HG02973 (cell line): Measurements from ENCODE around the gene NPY4R.
"Not testable (repeated sequence)": the region's sequence is repeated elsewhere in the genome, so short reads cannot be mapped to it uniquely, and the experiment has no call there.

Experiments
- ATAC-seq: cut with Tn5 transposase; IDR thresholded peaks from one replicate; pipeline ENCODE4 v1.9.1; 2021; ENCODE audit warnings: moderate library complexity; ENCODE audit not compliant: unreplicated experiment

The NPY4R gene

DNA sequence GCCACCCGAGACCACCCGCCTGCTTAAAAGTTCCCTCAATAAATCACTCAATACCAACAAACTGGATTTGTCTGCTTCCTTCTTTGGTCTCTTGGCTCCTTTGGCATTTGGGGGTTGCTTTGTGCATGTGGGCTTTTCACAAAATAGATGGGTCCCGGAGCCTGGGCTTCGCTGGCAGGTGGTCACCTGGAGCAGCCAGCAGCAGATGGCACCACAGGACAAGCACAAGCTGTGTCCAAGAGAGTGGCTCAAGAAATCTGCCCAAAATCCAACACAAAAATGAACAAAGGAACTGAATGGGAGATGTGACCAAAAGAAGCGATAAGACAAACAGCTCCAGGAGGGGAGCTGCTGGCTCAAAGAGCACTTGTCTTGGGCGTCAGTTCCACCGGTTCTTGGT is 6.2 kb downstream of the NPY4R start:
- ATAC-seq, result not testable (repeated sequence)

DNA sequence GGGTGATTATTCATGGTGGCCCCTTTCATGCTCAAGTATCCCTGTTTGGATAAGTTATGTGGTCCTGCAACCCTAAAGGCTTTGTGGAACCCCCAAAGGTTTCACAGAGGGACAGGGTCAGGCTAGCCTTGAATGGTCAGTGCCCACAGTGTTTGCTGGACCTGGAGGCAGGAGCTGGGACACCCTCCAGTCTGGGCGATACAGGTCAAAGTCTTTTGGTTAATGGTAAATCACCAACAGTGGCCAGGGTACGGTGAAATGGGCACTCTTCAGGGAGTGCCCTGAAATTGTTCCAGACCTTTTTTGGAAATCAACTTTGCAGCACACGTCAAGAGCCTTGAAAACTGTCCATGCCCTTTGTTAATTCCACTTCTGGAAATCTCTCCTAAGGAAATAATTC is 8.7 kb downstream of the NPY4R start:
- not testable (repeated sequence) for ATAC-seq

DNA sequence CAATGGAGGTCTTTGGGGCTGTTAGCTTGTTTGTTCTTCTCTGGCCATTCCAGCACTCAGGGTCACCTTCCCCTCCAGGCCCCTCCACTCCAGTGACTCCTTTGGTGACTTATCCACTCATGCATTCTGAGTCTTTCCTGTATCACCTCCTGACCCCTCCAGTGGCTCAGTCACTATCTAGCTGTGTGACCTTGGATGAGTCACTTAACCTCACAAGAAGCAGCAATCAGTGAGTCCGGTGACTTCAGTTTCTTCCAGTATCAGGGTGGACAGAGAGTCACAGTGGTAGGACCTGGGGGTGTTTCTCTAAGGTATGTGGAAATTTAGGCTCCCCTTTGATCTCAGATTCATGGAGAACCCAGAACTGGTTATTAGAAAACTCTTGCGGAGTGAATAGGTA is 9.8 kb downstream of the NPY4R start:
- not testable (repeated sequence) for ATAC-seq

DNA sequence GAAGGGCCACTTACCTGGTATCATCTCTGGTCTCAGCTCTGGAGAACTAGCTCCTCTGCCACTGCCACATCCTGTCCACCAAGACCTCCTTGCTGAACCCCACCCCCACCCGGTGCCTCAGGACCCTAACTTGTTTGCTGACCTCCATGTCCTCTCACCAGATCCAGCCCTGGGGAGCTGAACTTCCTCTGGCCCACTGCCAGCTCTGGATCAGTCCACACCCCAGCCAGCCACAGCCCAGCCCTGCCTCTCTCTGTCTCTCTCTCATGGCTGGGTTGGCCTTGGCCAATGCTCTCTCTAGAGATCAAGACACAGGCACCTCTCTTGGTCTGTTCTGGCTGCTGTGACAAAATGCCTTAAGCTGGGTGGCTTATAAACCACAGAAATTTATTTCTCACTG is 14.4 kb downstream of the NPY4R start:
- ATAC-seq, result not testable (repeated sequence)

DNA sequence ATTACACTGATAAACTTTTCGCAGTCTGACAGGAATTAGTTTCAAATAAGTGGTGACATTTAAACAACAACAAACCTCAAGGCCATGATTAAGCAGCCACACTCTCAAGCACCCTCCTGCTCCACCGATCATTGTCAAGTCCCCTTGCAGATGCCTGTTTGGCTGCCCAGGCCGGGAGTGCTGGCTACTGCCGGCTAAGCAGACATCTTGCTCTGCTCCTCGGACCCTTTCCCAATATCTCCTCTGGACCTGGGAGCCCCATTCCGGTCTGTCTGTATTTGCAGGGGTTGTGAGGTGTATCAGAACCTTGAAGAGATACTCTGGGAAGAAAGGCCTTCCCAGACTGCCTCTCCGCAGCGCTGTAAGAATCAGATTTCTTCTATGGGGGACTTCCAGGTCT is 14.9 kb downstream of the NPY4R start:
- ATAC-seq, result not testable (repeated sequence)

DNA sequence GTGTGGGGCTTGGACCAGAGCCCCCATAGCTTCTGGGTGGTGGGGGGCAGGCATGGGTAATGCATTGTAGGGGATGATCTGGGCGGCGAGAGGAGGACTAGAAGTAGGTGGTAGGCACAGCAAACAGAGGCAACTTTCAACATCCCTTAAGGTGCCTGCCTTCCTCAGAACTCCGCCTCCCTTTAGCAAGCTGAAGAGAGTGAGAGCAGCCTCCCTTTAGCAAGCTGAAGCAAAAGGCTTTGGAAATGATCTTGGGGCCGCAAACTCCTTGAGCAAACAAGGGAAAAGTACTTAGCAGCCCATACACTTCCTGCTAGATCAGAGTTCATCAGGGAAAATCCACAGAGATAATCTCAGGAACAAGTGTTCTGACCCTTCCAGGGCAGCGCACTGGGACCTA is 18.3 kb downstream of the NPY4R start:
- ATAC-seq, result not testable (repeated sequence)

DNA sequence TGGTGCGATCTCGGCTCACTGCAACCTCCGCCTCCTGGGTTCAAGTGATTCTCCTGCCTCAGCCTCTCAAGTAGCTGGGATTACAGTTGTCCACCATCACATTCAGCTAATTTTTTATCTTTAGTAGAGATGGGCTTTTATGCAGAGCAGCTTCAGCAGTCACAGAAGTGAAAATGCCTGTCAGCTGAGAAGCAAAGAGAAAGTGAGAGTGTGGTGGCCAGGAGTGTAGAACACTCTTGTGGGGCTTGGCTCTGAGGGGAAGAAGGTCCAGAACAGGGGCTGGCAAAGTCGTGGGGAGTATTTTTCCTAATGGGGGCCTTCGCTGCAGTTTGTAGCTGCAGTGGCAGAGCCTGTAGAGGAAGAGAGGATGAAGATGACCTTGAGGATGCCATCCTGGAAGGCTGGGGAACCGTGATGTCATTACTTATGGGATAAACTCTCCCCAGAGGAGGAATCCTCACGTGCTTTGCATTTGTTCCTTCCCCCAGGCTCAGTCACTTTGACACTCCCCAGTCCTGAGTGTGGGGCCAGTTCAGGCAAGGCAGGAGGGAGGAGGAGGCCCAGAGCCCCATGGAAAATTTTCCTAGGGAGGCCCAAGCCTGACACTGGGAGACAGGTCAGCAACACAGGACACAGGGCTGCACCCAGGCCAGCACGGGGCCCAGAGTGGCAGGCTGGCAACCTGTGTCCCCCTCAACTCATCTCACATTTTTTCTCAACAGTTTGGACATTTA is 20.2 kb downstream of the NPY4R start:
- ATAC-seq, result not testable (repeated sequence)

DNA sequence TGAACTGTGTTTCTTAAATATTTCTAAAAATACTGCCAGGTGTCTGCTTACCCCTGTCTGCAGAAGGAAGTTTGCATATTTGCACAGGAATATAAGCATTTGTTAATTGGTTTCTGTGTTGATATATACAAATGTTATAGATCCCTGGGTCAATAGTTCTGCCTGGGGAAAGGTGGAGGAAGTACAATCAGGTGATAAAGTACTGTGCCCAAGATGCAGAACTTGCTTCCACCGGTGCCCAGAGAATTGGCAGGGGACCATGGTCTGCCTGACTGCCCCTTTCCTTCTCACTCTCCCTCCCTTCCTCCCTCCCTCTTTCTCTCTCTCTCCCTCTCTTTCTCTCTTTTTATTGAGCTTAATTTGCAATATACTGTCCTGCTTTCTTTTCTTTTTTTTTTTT is 22.3 kb downstream of the NPY4R start:
- not testable (repeated sequence) for ATAC-seq

DNA sequence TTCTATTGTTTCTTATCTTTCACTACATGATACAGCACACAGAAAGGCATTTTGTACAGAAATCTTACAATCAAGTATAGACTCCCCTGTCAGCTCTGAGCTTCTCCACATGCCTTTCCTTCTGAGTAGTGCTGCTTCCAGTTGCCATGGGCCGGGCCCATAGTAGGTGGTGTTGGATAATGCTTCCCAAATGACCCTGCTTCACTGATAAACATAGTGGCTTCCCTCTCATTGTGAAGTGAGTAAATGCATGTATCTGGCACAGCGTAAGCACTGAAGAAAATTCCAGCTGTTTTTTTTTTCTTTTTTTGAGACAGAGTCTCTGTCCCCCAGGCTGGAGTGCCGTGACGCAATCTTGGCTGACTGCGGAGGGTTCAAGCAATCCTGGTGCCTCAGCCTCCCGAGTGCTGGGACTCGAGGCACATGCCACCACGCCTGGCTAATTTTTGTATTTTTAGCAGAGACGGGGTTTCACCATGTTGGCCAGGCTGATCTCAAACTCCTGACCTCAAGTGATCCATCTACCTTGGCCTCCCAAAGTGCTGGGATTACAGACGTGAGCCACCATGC is 23.0 kb downstream of the NPY4R start:
- not testable (repeated sequence) for ATAC-seq

DNA sequence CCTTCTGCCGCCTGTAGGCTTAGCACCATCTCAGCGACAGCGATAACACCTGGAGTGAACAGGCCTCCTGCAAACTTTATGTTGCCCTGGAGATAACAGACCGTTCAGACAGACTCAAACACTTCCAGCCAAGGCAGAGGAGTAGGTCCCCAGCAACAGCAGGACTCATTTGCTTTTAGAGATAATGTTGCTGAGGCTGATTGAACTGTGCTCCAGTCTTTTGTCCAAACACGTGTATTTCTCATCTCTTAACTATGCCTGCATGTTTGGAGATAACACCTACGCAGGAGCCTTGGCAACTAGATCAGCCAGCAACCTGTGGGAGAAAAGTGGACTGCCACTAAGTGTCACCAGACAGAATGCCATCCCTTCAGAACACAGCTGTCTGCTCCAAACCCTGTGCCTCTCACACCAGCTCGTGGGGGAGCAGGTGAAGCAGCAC is 23.9 kb downstream of the NPY4R start:
- ATAC-seq, result not testable (repeated sequence)

DNA sequence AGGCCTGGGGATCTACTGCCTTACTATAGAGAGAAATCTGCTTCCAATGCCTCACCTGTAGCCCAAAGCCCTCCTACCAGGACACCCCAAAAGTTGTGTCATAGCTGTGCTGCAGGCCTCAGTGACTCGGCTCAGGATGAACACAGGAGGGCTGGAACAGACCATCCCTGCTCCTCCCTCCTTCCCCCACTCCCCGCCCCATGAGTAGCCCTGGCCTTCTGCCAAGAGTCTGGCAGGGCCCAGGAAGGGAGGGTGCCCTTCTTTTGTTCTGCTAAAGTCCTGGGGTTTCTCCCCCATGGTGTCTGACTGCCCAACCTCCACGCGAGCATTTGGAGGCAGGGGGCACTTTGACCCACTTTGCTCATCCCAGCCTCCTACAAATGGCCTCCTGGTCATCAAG is 24.8 kb downstream of the NPY4R start:
- not testable (repeated sequence) for ATAC-seq

DNA sequence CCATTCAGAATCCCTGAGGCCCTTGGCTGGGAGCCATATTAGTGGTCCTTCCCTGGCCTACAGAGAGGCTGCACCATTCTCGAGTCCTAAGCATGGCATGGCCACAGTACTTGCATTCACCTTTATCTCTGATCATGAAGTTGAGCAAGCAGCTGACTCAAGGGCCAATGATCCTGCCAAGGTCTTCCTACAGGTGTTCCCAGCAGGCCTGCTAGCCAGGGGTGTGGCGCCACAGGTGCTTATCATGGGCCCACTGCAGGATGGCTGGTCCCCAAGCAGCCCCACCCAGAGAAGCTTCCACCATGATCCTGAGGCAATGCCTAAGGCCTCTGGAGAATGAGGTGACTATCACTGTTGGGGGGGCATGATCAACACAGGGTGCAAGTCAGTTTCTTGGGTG is 42.2 kb downstream of the NPY4R start:
- not testable (repeated sequence) for ATAC-seq

DNA sequence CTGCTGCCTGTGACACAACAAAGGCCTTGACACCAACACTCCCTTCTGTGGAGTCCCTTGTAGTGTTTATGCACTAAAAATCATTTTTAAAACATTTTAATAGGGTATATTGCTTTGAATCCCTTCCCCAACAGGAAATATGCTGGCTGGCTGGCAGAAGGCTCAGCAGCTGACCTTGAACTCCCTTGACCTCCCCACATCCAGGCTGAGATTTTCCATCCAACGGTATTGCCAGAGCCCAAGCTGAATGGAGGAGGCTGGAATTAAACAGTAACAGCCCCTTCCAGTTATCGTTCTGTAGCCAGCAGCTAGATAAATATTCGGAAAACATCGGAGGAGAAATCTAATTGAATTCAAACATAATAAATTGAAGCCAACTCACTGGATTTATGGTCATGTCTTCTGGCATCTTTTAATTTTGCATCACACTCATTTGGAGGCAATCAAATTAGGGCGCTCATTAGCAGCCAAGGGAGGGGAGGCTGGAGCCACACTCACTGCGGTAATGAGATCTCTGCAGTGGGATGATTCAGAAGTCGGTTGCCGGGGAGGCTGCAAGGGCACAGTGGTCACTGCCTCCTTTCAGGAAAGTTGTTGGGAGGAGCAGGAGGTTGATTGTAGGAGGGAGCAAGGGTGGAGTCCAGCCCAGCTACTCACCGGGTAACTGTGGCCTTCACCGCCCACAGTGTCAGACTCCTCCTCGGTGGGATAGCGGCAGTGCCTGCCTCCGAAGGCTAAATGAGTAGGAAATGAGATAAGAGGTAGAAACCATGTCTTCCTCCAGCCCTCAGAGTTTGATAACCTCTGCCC is 46.0 kb downstream of the NPY4R start:
- ATAC-seq, result not testable (repeated sequence)

DNA sequence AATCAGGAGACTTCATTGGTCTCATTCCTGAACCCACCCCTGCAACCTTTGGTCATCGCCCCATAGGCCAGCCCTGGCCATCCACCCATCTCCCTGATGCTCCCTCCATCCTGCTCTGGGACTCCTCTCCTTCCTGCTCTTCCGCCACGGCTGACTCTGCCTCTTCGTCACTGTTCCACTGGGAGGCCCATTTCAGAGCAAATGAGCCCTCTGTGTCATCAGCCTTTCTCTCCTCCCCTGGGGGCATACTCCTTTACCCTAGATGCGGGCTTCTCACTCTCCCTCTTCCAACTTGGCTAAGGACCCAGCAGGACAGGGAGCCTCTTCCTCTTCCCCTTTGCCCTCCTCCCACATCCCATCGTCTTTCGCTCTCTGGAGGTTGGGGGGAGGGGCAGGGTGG is 47.5 kb downstream of the NPY4R start:
- not testable (repeated sequence) for ATAC-seq

DNA sequence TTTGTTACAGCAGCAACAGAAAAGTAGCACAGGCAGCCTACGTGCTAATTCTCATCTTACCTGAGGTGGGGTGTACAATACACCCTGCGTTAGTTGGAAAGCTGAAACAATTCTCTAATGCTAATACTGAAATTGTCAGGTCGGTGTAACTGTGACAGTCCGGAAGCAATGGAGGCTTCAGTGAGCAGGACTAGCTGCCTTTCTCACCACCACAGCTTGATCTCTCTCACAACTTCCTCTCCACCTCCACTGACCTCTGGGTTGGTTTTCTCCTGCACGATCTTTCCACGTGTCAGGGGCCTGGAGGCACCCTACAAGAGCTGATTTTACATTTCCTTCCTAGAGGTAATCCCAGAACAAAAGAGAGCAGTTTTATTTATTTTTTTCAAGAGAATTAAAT is 50.5 kb downstream of the NPY4R start:
- not testable (repeated sequence) for ATAC-seq

DNA sequence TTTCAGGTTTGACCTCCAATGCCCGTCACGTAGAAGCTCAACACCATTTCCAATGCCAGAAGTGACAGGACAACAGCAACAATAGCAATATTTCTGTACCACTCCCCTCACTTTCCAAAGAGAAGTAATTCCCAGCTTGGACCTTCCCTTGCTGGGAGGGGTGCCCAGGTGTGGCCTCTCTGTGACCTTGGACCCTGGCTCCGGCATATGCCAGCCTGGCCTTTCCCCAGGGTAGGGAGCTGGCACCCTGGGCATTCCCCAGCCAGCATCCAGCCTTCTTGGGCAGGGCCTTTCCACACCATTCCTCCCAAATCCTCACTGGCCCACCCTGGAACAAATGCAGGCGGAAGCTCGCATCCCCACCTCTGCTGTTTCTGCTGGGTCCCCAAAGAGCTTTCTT is 53.1 kb downstream of the NPY4R start:
- ATAC-seq, result not testable (repeated sequence)

DNA sequence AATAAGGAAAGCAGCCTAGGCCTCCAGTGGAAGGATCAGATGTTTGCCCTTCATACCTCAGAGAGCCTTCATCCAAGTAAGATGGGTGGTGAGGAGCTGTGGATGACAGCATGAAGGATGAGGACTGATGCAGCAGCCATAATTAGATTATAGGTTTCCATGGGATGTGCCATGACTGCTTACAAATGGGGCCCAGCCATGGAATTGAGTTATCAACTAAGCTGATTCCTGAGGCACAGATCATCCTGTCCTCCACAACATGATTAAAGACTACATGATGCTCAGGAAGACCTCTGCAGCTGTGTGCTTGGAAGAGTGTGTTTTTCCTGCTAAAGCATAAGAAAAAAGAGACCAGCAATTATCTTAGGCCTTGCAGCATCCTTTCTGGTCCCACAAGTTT is 54.6 kb downstream of the NPY4R start:
- ATAC-seq, result not testable (repeated sequence)
